ENCODE measurements around the gene GRIK2. TPM values are rescaled to one million over a fixed set of nuclear protein-coding genes. Genes with fewer than 3 reads are reported as not detected.

The GRIK2 gene
- total and polyA plus RNA-seq, 7 donors, result 0.03 to 2.9 (median 0.53) TPM; not detected in 1

DNA sequence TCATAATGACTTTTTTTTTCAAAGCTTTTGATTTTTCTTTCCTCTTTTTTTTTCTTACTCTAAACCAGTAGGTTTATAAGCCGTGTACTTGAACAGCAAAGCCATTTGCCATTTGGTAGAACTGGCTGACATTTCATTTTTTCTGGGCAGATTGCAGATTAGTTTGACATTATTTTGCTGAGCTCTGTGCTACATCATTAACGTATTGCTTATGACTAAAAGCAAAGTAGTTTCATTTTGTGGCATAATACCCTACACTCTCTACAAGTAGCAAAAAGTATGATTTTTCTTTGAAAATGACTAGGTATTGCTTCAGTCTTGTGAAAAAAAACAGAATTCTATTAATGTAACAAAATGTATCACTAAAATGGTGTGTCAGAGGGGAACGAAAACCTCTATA lies 141.3 kb downstream of the GRIK2 start:
- H3K27me3 ChIP-seq (ENCODE audit: insufficient read depth in 3 of 3, low read length in 2 of 3), result no peaks in the 10 kb centered on the region
- no peaks in the 10 kb centered on the region for H3K9me3 ChIP-seq
- H3K4me3 ChIP-seq, result no peak overlapping the region
- no peaks in the 10 kb centered on the region for H3K36me3 ChIP-seq (ENCODE audit: insufficient read depth in 1 of 2, low read depth in 1 of 2)
- DNase-seq (no peak), ATAC-seq (no peak)
- TF ChIP-seq, protein P1, sequence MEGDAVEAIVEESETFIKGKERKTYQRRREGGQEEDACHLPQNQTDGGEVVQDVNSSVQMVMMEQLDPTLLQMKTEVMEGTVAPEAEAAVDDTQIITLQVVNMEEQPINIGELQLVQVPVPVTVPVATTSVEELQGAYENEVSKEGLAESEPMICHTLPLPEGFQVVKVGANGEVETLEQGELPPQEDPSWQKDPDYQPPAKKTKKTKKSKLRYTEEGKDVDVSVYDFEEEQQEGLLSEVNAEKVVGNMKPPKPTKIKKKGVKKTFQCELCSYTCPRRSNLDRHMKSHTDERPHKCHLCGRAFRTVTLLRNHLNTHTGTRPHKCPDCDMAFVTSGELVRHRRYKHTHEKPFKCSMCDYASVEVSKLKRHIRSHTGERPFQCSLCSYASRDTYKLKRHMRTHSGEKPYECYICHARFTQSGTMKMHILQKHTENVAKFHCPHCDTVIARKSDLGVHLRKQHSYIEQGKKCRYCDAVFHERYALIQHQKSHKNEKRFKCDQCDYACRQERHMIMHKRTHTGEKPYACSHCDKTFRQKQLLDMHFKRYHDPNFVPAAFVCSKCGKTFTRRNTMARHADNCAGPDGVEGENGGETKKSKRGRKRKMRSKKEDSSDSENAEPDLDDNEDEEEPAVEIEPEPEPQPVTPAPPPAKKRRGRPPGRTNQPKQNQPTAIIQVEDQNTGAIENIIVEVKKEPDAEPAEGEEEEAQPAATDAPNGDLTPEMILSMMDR (IDR thresholded peaks at IDR 0.05), result no peak
- intact Hi-C loops (cut with DNase I), result no loop called here
- no peak overlapping the region for H3K27ac ChIP-seq
- no peaks in the 10 kb centered on the region for H3K4me1 ChIP-seq
- WGBS, 3 donors, result 64 to 68% (median 64%) methylated on average over 3 of the region's 3 CpGs

DNA sequence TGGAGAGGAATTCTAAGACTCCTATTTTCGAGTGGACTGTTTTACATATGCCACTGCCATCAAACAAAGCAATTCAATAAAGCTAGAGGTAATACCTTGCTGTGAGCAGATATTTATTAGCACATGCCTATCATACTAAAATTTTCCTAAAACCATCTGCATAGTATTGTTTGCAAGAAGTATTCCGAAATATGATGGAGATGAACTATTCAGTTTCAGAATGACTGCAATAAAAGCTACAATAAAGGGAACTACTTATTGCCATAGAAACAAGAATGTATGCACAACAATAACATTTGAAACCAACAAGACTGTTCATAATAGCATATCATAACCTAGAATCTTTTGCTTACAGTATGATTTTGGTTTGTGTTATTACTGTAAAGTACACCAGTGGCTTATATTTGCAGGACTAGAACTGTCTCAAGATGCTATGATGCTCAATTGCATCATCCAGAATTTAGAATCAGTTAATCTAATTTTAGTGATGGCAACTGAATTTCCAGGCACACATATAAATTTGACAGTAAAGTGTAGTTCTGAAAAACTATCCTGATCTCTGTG lies 144.3 kb downstream of the GRIK2 start:
- no peaks in the 10 kb centered on the region for H3K9me3 ChIP-seq
- WGBS, 3 donors, result 48 to 63% (median 57%) methylated on average over 2 of the region's 2 CpGs
- intact Hi-C loops (cut with DNase I), result no loop called here
- H3K27me3 ChIP-seq (ENCODE audit: insufficient read depth in 3 of 3, low read length in 2 of 3), result no peaks in the 10 kb centered on the region
- TF ChIP-seq, protein P1 (IDR thresholded peaks at IDR 0.05), result no peak
- no peaks in the 10 kb centered on the region for H3K36me3 ChIP-seq (ENCODE audit: insufficient read depth in 1 of 2, low read depth in 1 of 2)
- ATAC-seq (no peak), DNase-seq (no peak)
- no peaks in the 10 kb centered on the region for H3K4me1 ChIP-seq
- no peak overlapping the region for H3K4me3 ChIP-seq
- H3K27ac ChIP-seq, result no peak overlapping the region

DNA sequence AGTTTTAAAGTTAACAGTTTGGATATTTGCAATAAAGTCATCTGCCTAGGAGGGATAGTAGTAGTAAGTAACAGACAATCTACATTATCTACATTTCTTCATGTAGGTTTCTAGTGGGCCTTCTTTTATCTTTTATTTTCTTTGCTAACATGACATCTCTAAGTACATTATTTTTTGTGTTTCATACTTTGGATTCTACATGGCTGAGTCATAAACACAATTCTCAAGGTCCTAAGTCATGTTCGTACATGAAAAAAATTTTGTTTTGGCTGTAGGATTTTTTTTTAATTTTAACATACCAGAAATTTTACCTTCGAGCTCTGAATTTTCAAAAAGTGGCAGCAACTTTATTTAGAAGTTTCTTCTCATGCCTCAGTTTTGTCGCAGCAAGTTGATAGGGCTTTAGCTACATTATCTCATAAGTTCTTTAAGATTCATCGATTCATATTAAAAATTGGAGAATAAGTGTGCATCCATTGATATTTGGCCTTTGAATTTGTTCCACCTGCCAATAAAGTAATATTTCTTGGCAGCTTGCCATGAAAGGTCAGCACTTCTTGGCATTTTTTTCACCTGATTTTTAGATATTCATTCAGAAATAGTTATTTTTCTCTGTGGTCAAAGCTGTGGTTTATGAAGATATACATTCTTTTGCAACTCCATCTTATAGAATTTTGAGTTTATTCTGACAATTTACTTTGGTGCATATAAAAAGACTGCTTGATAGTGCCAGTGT lies 146.2 kb downstream of the GRIK2 start:
- Histone ChIP-seq H3K27ac (no peak overlapping the region), H3K4me1 (no peaks in the 10 kb centered on the region), H3K4me3 (no peak overlapping the region), H3K36me3 (ENCODE audit: insufficient read depth in 1 of 2, low read depth in 1 of 2) (no peaks in the 10 kb centered on the region), H3K27me3 (ENCODE audit: insufficient read depth in 3 of 3, low read length in 2 of 3) (no peaks in the 10 kb centered on the region), H3K9me3 (no peaks in the 10 kb centered on the region)
- no peak for ATAC-seq
- intact Hi-C loops (cut with DNase I), result no loop called here
- DNase-seq, result no peak
- TF ChIP-seq, protein P1 (IDR thresholded peaks at IDR 0.05), result no peak
- 53 to 75% (median 61%) methylated on average over 4 of the region's 4 CpGs for WGBS, 3 donors

DNA sequence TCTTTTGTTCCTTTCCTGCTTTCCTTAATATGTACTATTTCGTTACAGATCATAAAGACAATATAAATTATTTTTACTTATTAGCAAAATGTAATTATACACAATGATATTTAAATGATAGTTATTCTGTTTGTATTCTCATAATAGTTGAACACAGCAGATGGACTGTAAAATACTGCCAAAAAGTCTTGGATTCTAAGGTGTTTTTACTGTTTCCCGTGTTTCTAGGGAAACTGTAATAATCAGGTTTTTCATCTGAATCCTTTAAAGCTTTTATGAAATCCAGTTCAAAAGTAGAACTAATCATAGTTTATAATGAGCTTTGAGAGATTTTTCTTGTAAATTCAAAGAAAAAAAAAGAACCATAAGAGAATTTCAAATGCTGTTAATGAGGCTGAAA lies 148.4 kb downstream of the GRIK2 start:
- H3K27me3 ChIP-seq (ENCODE audit: insufficient read depth in 3 of 3, low read length in 2 of 3), result no peaks in the 10 kb centered on the region
- 60 to 66% (median 63%) methylated on average over 2 of the region's 2 CpGs for WGBS, 3 donors
- DNase-seq (no peak), ATAC-seq (no peak)
- no peaks in the 10 kb centered on the region for H3K9me3 ChIP-seq
- intact Hi-C loops (cut with DNase I), result no loop called here
- H3K36me3 ChIP-seq (ENCODE audit: insufficient read depth in 1 of 2, low read depth in 1 of 2), result no peaks in the 10 kb centered on the region
- H3K27ac ChIP-seq, result no peak overlapping the region
- H3K4me1 ChIP-seq, result no peaks in the 10 kb centered on the region
- H3K4me3 ChIP-seq, result no peak overlapping the region
- TF ChIP-seq, protein P1 (IDR thresholded peaks at IDR 0.05), result no peak

Data from psoas muscle (tissue), 8 donors.